HEK293T (cell line): ENCODE data around the gene RGS7.

ENCODE experiments used
- ARNT ChIP-seq: fragments of 450-650 bp; IDR thresholded peaks from 2 replicates; pipeline ENCODE4 v1.6.1; 2017; ENCODE audit warnings: mild to moderate bottlenecking
- ELF4 ChIP-seq: fragments of 450-650 bp; IDR thresholded peaks from 2 replicates; pipeline ENCODE4 v1.6.1; 2017; ENCODE audit warnings: antibody characterized with exemption
- FOXK2 ChIP-seq: fragments of 450-650 bp; IDR thresholded peaks from 2 replicates; pipeline ENCODE4 v1.6.1; 2016; ENCODE audit warnings: mild to moderate bottlenecking
- FOXM1 ChIP-seq: fragments of 450-650 bp; IDR thresholded peaks from 2 replicates; pipeline ENCODE4 v1.6.1; 2017; ENCODE audit warnings: mild to moderate bottlenecking, borderline replicate concordance
- L3MBTL2 ChIP-seq: fragments of 450-650 bp; conservative IDR thresholded peaks from 2 replicates; pipeline ENCODE4 v1.6.1; 2016; ENCODE audit warnings: mild to moderate bottlenecking
- SUZ12 ChIP-seq: fragments of 450-650 bp; IDR thresholded peaks from 2 replicates; pipeline ENCODE4 v1.6.1; 2016; ENCODE audit warnings: mild to moderate bottlenecking
- TARDBP ChIP-seq: fragments of 450-650 bp; IDR thresholded peaks from 2 replicates; pipeline ENCODE4 v1.6.1; 2016
- ZNF384 ChIP-seq: fragments of 450-650 bp; IDR thresholded peaks from 2 replicates; pipeline ENCODE4 v1.6.1; 2016
- TF ChIP-seq, protein P1 (sequence below): fragments of 450-650 bp; IDR thresholded peaks from 2 replicates; pipeline ENCODE4 v1.6.1; 2016

DNA sequence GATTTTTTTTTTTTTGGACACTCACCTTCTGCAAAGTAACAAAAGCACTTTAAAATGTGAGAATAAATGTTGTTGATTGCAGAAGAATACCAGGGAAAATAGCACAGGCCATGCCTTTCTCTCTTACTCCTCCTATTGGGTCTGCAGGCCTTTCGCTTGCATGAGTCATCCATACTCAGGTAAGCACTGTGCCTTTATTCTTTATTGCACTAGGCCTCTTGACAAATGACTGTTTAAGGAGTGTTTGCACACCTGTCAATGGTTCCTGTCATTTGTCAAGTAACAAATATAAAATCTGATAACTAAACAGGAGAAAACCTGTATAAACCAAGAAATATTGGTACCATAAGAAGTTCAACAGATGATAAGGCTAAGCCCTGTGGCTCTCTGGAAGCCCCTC lies 106.5 kb downstream of the RGS7 start:
- TF ChIP-seq L3MBTL2 (no peak), SUZ12 (no peak), ARNT (no peak), ZNF384 (no peak), FOXK2 (no peak), FOXM1 (no peak), TARDBP (no peak), ELF4 (no peak)
- TF ChIP-seq, protein P1, sequence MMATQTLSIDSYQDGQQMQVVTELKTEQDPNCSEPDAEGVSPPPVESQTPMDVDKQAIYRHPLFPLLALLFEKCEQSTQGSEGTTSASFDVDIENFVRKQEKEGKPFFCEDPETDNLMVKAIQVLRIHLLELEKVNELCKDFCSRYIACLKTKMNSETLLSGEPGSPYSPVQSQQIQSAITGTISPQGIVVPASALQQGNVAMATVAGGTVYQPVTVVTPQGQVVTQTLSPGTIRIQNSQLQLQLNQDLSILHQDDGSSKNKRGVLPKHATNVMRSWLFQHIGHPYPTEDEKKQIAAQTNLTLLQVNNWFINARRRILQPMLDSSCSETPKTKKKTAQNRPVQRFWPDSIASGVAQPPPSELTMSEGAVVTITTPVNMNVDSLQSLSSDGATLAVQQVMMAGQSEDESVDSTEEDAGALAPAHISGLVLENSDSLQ = no peak
